GM23338 (cell line): ENCODE measurements around the gene NAA15. TPM values are rescaled to one million over a fixed set of nuclear protein-coding genes. Genes with fewer than 3 reads are reported as not detected.

Source experiments
- ATAC-seq: fragments of 200-7000 bp; cut with Tn5 transposase; 3 replicates; pipeline ENCODE4 v1.9.1; 2020
- DNase-seq: peaks from one replicate; pipeline ENCODE4 v3.0.0-alpha.2; 2015; ENCODE audit warnings: low spot score
- H2AFZ ChIP-seq: fragments of 200-600 bp; sonication (generic); 2 replicates; pipeline ENCODE4 v1.8.0; 2016; ENCODE audit warnings: antibody characterized with exemption, mild to moderate bottlenecking, moderate library complexity
- H3F3A ChIP-seq: fragments of 200-600 bp; sonication (generic); replicated peaks from 2 replicates; pipeline ENCODE4 v1.8.0; 2017; ENCODE audit warnings: antibody characterized with exemption, mixed run types, low read depth
- H3K27ac ChIP-seq: fragments of 200-600 bp; sonication (generic); 2 replicates; pipeline ENCODE4 v1.6.1; 2016; ENCODE audit warnings: low read depth
- H3K27me3 ChIP-seq: fragments of 200-600 bp; sonication (generic); 2 replicates; pipeline ENCODE4 v1.8.0; 2016; ENCODE audit warnings: mild to moderate bottlenecking, mixed run types, moderate library complexity; ENCODE audit not compliant: insufficient read depth
- H3K36me3 ChIP-seq: fragments of 200-600 bp; sonication (generic); 2 replicates; pipeline ENCODE4 v1.8.0; 2016; ENCODE audit warnings: mild to moderate bottlenecking; ENCODE audit not compliant: insufficient read depth
- H3K4me1 ChIP-seq: fragments of 200-600 bp; sonication (generic); 2 replicates; pipeline ENCODE4 v1.8.0; 2016; ENCODE audit warnings: mild to moderate bottlenecking, moderate library complexity; ENCODE audit not compliant: insufficient read depth
- H3K4me2 ChIP-seq: fragments of 200-600 bp; sonication (generic); 2 replicates; pipeline ENCODE4 v1.7.1; 2017; ENCODE audit warnings: mixed run types
- H3K4me3 ChIP-seq: fragments of 200-600 bp; sonication (generic); 2 replicates; pipeline ENCODE4 v1.6.1; 2016; ENCODE audit warnings: mixed run types
- H3K79me2 ChIP-seq: fragments of 200-600 bp; sonication (generic); replicated peaks from 2 replicates; pipeline ENCODE4 v1.8.0; 2017; ENCODE audit warnings: mild to moderate bottlenecking; ENCODE audit not compliant: insufficient read depth
- H3K9me2 ChIP-seq: fragments of 200-600 bp; sonication (generic); 2 replicates; pipeline ENCODE4 v1.8.0; 2017; ENCODE audit not compliant: insufficient read depth
- H4K20me1 ChIP-seq: fragments of 200-600 bp; sonication (generic); replicated peaks from 2 replicates; pipeline ENCODE4 v1.8.0; 2017; ENCODE audit warnings: mild to moderate bottlenecking; ENCODE audit not compliant: insufficient read depth
- H3K27ac Mint-ChIP-seq: 2 replicates; pipeline ENCODE4 v1.8.0; 2020; ENCODE audit warnings: inconsistent platforms, mild to moderate bottlenecking, moderate library complexity, mixed read lengths
- H3K27me3 Mint-ChIP-seq: 3 replicates; pipeline ENCODE4 v1.8.0; 2022; ENCODE audit warnings: low read depth, mild to moderate bottlenecking, moderate library complexity, mixed read lengths, inconsistent platforms; ENCODE audit not compliant: insufficient read depth, poor library complexity
- H3K36me3 Mint-ChIP-seq: 3 replicates; pipeline ENCODE4 v1.8.0; 2021; ENCODE audit warnings: low read depth, mild to moderate bottlenecking, inconsistent platforms, moderate library complexity, mixed read lengths
- H3K4me1 Mint-ChIP-seq: 3 replicates; pipeline ENCODE4 v1.8.0; 2020; ENCODE audit warnings: mild to moderate bottlenecking, inconsistent platforms, mixed read lengths
- H3K4me3 Mint-ChIP-seq: 3 replicates; pipeline ENCODE4 v1.8.0; 2021; ENCODE audit warnings: moderate library complexity, mild to moderate bottlenecking, inconsistent platforms, mixed read lengths
- H3K9me3 Mint-ChIP-seq: 3 replicates; pipeline ENCODE4 v1.8.0; 2020; ENCODE audit warnings: moderate library complexity, mild to moderate bottlenecking, inconsistent platforms, mixed read lengths
- CREB1 ChIP-seq: fragments of 250-450 bp; sonication (Bioruptor Pico); IDR thresholded peaks from 2 replicates; pipeline ENCODE4 v1.5.0; 2020; ENCODE audit warnings: low read depth, mild to moderate bottlenecking, moderate library complexity
- EZH2 ChIP-seq: fragments of 200-600 bp; sonication (generic); IDR thresholded peaks from one replicate; pipeline ENCODE4 v1.8.0; 2017; ENCODE audit warnings: antibody characterized with exemption, mild to moderate bottlenecking, low read depth; ENCODE audit not compliant: unreplicated experiment
- EZH2phosphoT487 ChIP-seq: fragments of 200-600 bp; sonication (generic); IDR thresholded peaks from one replicate; pipeline ENCODE4 v1.8.1; 2018; ENCODE audit warnings: antibody characterized with exemption; ENCODE audit not compliant: unreplicated experiment
- JUNB ChIP-seq: IDR thresholded peaks from one replicate; pipeline ENCODE4 v1.6.1; 2016; ENCODE audit warnings: antibody characterized with exemption; ENCODE audit not compliant: unreplicated experiment
- NANOG ChIP-seq: IDR thresholded peaks from 2 replicates; pipeline ENCODE4 v1.6.1; 2016; ENCODE audit warnings: antibody characterized with exemption, borderline replicate concordance
- POLR2AphosphoS5 ChIP-seq: IDR thresholded peaks from 2 replicates; pipeline ENCODE4 v1.6.1; 2016; ENCODE audit warnings: antibody characterized with exemption, low read depth
- STAT1 ChIP-seq: IDR thresholded peaks from one replicate; pipeline ENCODE4 v1.6.1; 2016; ENCODE audit warnings: antibody characterized with exemption; ENCODE audit not compliant: unreplicated experiment
- ZNF114 ChIP-seq: fragments of 250-450 bp; sonication (Bioruptor Pico); IDR thresholded peaks from 2 replicates; pipeline ENCODE4 v1.5.0; 2020; ENCODE audit warnings: mild to moderate bottlenecking, moderate library complexity
- ZNF331 ChIP-seq: fragments of 250-450 bp; sonication (Bioruptor Pico); IDR thresholded peaks from 2 replicates; pipeline ENCODE4 v1.5.0; 2020; ENCODE audit warnings: low read depth, mild to moderate bottlenecking, moderate library complexity
- polyA plus RNA-seq: library from polyadenylated mRNA; unstranded; fragments of >200 nt; fragmentation: Nextera tagmentation; extraction: Ambion mirVana; gene quantifications from 2 replicates; pipeline ENCODE4 v1.2.1, GENCODE V29; 2016
- total RNA-seq: library from RNA; depleted of rRNA; stranded (reverse); fragments of >200 nt; shearing (Covaris generic); gene quantifications from 2 replicates; pipeline ENCODE4 v1.2.3, GENCODE V29; 2014
- TF ChIP-seq, protein P1 (sequence below): IDR thresholded peaks from 2 replicates; pipeline ENCODE4 v1.6.1; 2016; ENCODE audit warnings: antibody characterized with exemption
- TF ChIP-seq, protein P2 (sequence below): IDR thresholded peaks from one replicate; pipeline ENCODE4 v1.6.1; 2018; ENCODE audit warnings: antibody characterized with exemption; ENCODE audit not compliant: unreplicated experiment
- TF ChIP-seq, protein P3 (sequence below), 2 experiments: fragments of 200-600 bp in 1 of 2; sonication (generic) in 1 of 2; conservative IDR thresholded peaks; 2 replicates each; pipeline versions ENCODE4 v1.5.1 to v1.6.1; 2016 to 2017; ENCODE audit warnings: antibody characterized with exemption in 2 of 2, low read depth in 2 of 2, mild to moderate bottlenecking in 2 of 2, moderate library complexity in 1 of 2
- TF ChIP-seq, protein P4 (sequence below): fragments of 250-450 bp; sonication (Bioruptor Pico); IDR thresholded peaks from 2 replicates; pipeline ENCODE4 v1.5.0; 2020; ENCODE audit warnings: mild to moderate bottlenecking, moderate library complexity

The NAA15 gene
- total and polyA plus RNA-seq, 2 experiments from 2014 or later, result 80.1 to 101 TPM

DNA sequence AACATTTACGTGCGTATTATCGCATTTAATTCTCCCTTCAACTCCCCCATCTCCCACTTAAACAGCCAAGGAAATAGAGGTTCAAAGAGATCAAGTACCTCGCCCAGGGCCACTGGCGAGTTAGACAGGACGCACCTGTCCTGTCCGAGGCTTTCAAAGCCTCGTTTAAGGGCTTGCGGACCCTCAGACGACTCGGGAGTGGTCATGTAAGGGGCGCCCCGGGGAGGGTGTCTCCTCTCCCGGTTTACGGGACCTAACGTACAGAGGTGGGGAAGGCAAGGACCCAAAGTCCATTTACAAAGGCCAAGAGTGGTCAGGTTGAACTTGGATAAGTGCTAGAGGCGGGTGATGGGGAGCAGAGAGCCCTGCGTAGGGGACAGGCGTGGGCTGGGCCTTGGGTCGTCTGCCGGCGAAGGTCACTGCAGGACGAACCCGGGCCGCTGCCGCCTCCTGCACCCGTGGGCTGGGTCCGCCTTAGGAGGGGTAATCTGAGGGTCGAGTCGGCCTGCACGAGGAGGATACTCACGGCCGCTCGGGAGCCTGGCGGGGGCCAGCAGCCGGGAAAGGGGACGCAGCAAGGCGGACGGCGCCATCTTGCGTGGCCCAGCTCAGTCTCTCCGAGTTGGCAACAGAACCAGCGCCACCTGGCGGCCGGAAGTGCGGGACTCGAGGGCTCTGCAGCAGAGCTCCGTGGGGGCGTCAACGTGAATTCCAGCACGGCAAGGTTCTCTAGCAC is 5.9 kb upstream of the NAA15 start:
- H3K36me3 ChIP-seq, result peaks cover 3% of the 10 kb centered on the region; the same call in 1 of the 2 replicates
- peak overlapping the region; percentile 98 for H2AFZ ChIP-seq
- no peaks in the 10 kb centered on the region for H4K20me1 ChIP-seq
- DNase-seq, result peak; percentile 97
- Mint-ChIP-seq H3K27ac (peak overlapping the region; percentile 91), H3K4me3 (peak overlapping the region; percentile 96), H3K4me1 (peaks cover 18% of the 10 kb centered on the region; the same call in 2 of the 3 replicates), H3K27me3 (peaks cover 7% of the 10 kb centered on the region), H3K36me3 (peaks cover 29% of the 10 kb centered on the region; the same call in 2 of the 3 replicates), H3K9me3 (no peaks in the 10 kb centered on the region)
- H3K9me2 ChIP-seq, result no peaks in the 10 kb centered on the region
- peak; percentile 96 for ATAC-seq
- peaks cover 15% of the 10 kb centered on the region for H3K79me2 ChIP-seq
- no peaks in the 10 kb centered on the region for H3F3A ChIP-seq
- peak overlapping the region; percentile 97 for H3K4me2 ChIP-seq
- peaks cover 19% of the 10 kb centered on the region; the same call in 1 of the 2 replicates for H3K4me1 ChIP-seq
- TF ChIP-seq, protein P1, sequence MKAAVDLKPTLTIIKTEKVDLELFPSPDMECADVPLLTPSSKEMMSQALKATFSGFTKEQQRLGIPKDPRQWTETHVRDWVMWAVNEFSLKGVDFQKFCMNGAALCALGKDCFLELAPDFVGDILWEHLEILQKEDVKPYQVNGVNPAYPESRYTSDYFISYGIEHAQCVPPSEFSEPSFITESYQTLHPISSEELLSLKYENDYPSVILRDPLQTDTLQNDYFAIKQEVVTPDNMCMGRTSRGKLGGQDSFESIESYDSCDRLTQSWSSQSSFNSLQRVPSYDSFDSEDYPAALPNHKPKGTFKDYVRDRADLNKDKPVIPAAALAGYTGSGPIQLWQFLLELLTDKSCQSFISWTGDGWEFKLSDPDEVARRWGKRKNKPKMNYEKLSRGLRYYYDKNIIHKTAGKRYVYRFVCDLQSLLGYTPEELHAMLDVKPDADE, result 0 out of 2 replicates have a peak, but pooled peaks have one; percentile 23
- TF ChIP-seq CREB1 (no peak), NANOG (no peak; the same call in 1 of the 2 replicates), EZH2phosphoT487 (no peak), POLR2AphosphoS5 (peak; percentile 64), JUNB (no peak), ZNF114 (CRISPR knock-in tag) (no peak), EZH2 (no peak), ZNF331 (CRISPR knock-in tag) (no peak), STAT1 (no peak)
- TF ChIP-seq, protein P2, sequence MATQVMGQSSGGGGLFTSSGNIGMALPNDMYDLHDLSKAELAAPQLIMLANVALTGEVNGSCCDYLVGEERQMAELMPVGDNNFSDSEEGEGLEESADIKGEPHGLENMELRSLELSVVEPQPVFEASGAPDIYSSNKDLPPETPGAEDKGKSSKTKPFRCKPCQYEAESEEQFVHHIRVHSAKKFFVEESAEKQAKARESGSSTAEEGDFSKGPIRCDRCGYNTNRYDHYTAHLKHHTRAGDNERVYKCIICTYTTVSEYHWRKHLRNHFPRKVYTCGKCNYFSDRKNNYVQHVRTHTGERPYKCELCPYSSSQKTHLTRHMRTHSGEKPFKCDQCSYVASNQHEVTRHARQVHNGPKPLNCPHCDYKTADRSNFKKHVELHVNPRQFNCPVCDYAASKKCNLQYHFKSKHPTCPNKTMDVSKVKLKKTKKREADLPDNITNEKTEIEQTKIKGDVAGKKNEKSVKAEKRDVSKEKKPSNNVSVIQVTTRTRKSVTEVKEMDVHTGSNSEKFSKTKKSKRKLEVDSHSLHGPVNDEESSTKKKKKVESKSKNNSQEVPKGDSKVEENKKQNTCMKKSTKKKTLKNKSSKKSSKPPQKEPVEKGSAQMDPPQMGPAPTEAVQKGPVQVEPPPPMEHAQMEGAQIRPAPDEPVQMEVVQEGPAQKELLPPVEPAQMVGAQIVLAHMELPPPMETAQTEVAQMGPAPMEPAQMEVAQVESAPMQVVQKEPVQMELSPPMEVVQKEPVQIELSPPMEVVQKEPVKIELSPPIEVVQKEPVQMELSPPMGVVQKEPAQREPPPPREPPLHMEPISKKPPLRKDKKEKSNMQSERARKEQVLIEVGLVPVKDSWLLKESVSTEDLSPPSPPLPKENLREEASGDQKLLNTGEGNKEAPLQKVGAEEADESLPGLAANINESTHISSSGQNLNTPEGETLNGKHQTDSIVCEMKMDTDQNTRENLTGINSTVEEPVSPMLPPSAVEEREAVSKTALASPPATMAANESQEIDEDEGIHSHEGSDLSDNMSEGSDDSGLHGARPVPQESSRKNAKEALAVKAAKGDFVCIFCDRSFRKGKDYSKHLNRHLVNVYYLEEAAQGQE, result no peak
- TF ChIP-seq, protein P3, sequence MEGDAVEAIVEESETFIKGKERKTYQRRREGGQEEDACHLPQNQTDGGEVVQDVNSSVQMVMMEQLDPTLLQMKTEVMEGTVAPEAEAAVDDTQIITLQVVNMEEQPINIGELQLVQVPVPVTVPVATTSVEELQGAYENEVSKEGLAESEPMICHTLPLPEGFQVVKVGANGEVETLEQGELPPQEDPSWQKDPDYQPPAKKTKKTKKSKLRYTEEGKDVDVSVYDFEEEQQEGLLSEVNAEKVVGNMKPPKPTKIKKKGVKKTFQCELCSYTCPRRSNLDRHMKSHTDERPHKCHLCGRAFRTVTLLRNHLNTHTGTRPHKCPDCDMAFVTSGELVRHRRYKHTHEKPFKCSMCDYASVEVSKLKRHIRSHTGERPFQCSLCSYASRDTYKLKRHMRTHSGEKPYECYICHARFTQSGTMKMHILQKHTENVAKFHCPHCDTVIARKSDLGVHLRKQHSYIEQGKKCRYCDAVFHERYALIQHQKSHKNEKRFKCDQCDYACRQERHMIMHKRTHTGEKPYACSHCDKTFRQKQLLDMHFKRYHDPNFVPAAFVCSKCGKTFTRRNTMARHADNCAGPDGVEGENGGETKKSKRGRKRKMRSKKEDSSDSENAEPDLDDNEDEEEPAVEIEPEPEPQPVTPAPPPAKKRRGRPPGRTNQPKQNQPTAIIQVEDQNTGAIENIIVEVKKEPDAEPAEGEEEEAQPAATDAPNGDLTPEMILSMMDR (conservative IDR thresholded peaks at IDR 0.05; ENCODE audit: low read depth in 2 of 2), result peak; percentile 81 to 99
- TF ChIP-seq, protein P4, sequence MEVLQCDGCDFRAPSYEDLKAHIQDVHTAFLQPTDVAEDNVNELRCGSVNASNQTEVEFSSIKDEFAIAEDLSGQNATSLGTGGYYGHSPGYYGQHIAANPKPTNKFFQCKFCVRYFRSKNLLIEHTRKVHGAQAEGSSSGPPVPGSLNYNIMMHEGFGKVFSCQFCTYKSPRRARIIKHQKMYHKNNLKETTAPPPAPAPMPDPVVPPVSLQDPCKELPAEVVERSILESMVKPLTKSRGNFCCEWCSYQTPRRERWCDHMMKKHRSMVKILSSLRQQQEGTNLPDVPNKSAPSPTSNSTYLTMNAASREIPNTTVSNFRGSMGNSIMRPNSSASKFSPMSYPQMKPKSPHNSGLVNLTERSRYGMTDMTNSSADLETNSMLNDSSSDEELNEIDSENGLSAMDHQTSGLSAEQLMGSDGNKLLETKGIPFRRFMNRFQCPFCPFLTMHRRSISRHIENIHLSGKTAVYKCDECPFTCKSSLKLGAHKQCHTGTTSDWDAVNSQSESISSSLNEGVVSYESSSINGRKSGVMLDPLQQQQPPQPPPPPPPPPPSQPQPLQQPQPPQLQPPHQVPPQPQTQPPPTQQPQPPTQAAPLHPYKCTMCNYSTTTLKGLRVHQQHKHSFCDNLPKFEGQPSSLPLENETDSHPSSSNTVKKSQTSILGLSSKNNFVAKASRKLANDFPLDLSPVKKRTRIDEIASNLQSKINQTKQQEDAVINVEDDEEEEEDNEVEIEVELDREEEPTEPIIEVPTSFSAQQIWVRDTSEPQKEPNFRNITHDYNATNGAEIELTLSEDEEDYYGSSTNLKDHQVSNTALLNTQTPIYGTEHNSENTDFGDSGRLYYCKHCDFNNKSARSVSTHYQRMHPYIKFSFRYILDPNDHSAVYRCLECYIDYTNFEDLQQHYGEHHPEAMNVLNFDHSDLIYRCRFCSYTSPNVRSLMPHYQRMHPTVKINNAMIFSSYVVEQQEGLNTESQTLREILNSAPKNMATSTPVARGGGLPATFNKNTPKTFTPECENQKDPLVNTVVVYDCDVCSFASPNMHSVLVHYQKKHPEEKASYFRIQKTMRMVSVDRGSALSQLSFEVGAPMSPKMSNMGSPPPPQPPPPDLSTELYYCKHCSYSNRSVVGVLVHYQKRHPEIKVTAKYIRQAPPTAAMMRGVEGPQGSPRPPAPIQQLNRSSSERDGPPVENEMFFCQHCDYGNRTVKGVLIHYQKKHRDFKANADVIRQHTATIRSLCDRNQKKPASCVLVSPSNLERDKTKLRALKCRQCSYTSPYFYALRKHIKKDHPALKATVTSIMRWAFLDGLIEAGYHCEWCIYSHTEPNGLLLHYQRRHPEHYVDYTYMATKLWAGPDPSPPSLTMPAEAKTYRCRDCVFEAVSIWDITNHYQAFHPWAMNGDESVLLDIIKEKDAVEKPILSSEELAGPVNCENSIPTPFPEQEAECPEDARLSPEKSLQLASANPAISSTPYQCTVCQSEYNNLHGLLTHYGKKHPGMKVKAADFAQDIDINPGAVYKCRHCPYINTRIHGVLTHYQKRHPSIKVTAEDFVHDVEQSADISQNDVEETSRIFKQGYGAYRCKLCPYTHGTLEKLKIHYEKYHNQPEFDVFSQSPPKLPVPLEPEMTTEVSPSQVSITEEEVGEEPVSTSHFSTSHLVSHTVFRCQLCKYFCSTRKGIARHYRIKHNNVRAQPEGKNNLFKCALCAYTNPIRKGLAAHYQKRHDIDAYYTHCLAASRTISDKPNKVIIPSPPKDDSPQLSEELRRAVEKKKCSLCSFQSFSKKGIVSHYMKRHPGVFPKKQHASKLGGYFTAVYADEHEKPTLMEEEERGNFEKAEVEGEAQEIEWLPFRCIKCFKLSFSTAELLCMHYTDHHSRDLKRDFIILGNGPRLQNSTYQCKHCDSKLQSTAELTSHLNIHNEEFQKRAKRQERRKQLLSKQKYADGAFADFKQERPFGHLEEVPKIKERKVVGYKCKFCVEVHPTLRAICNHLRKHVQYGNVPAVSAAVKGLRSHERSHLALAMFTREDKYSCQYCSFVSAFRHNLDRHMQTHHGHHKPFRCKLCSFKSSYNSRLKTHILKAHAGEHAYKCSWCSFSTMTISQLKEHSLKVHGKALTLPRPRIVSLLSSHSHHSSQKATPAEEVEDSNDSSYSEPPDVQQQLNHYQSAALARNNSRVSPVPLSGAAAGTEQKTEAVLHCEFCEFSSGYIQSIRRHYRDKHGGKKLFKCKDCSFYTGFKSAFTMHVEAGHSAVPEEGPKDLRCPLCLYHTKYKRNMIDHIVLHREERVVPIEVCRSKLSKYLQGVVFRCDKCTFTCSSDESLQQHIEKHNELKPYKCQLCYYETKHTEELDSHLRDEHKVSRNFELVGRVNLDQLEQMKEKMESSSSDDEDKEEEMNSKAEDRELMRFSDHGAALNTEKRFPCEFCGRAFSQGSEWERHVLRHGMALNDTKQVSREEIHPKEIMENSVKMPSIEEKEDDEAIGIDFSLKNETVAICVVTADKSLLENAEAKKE (CRISPR knock-in tag), result no peak
- H3K27ac ChIP-seq, result peak overlapping the region; percentile 76
- H3K4me3 ChIP-seq, result peak overlapping the region; percentile 96
- H3K27me3 ChIP-seq, result no peaks in the 10 kb centered on the region
